ENCODE results near the gene HPD. TPM values are rescaled to one million over a fixed set of nuclear protein-coding genes. Genes with fewer than 3 reads are reported as not detected.

Gene HPD
- total RNA-seq, 1 experiment from 2014 or later = 0.21 TPM

DNA sequence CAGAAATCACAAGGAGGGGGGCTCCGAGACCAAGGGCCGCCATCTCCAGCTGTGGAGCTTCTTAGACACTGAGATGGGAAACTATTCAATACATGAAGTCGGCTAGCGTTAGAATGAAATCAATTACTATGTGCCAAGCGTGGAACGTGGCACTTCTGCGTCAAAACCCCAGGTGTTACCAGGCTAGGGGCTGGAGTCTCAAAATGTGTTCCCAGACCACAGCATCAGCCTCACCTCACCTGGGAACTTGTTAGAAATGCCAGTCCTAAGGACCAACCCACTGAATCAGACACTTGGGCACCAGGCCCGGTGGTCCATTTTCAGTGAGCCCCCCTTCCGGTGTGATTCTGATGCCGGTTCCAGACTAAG is 59.9 kb downstream of the HPD start:
- H3K9me3 Mint-ChIP-seq (ENCODE audit: unreplicated experiment) = no peaks in the 10 kb centered on the region
- ChIA-PET POLR2A (interaction anchor here (1.0 to 13.9 kb wide), 9 partner anchors 9 to 725 kb away, joined by 3 to 344 read pairs (median 4); partner anchors contain the start of genes PSMD9, SETD1B and TMEM120B), CTCF (interaction anchor here (0.6 to 10.6 kb wide), 5 partner anchors 11 to 162 kb away, joined by 3 to 390 read pairs (median 8); partner anchors contain the start of gene SETD1B)
- no TSS peak for BruUV-seq (replicated peaks)
- peaks cover 44% of the 10 kb centered on the region for H3K36me3 Mint-ChIP-seq (ENCODE audit: insufficient read depth, unreplicated experiment)
- peak overlapping the region; percentile 79 for H3K27ac Mint-ChIP-seq (ENCODE audit: low read depth, unreplicated experiment)
- TF ChIP-seq, protein P1, sequence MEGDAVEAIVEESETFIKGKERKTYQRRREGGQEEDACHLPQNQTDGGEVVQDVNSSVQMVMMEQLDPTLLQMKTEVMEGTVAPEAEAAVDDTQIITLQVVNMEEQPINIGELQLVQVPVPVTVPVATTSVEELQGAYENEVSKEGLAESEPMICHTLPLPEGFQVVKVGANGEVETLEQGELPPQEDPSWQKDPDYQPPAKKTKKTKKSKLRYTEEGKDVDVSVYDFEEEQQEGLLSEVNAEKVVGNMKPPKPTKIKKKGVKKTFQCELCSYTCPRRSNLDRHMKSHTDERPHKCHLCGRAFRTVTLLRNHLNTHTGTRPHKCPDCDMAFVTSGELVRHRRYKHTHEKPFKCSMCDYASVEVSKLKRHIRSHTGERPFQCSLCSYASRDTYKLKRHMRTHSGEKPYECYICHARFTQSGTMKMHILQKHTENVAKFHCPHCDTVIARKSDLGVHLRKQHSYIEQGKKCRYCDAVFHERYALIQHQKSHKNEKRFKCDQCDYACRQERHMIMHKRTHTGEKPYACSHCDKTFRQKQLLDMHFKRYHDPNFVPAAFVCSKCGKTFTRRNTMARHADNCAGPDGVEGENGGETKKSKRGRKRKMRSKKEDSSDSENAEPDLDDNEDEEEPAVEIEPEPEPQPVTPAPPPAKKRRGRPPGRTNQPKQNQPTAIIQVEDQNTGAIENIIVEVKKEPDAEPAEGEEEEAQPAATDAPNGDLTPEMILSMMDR (IDR thresholded peaks at IDR 0.05; ENCODE audit: unreplicated experiment) = no peak
- peaks cover 37% of the 10 kb centered on the region for H3K4me1 Mint-ChIP-seq (ENCODE audit: insufficient read depth, unreplicated experiment)
- intact Hi-C loops (cut with micrococcal nuclease) = loop anchor here (10.0 kb wide), 2 partner anchors 226 to 396 kb away; partner anchors contain the start of gene BCL7A
- DNase-seq (ENCODE audit: unreplicated experiment) = no peak
- H3K4me3 Mint-ChIP-seq (ENCODE audit: unreplicated experiment) = peak overlapping the region; percentile 78
- no peaks in the 10 kb centered on the region for H3K27me3 Mint-ChIP-seq (ENCODE audit: insufficient read depth, unreplicated experiment)

DNA sequence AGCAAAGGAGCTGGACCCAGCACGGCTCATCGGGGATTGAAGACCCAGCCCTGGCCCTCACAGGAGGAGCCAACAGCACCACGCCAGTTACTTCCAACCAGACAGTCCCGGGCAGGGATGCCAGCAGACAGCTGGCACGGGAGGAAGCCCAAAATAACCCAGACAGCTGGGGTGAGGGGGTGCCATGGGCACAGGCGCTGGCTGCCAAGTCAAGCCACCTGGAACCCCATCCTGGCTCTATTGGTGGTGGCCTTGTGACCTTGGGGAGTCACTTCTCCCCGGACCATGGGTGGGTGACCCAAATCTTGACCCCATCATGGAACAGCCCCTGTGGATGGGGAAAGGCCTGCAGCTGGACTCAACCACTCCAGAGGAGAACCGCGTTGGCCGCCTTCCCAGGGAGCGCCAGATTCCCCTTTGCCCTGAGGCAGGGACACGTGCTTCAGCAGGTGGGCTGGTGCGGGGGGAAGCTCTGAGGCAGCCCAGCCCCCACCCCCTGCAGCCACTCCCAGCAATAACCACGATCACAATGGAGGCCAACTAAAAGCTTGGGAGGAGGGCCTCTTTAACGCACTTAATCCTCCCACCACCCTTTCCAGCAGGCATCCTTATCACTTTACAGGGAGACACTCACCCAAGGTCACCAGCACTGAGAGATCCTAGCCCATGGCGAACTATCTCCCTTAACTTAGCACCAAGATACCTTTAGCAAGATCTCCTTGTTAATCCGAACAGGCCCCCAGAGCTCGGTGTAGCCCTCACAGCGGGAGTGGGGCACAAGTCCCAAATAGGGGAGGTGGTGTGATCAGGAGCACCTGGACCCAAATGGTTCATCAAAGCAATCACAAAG is 60.5 kb downstream of the HPD start:
- ChIA-PET POLR2A (interaction anchor here (0.5 to 13.9 kb wide), 11 partner anchors 10 to 726 kb away, joined by 3 to 344 read pairs (median 4); partner anchors contain the start of genes PSMD9, SETD1B and TMEM120B), CTCF (interaction anchor here (0.6 to 10.6 kb wide), 8 partner anchors 11 to 234 kb away, joined by 3 to 390 read pairs (median 32); partner anchors contain the start of genes SETD1B and TMEM120B)
- peaks cover 37% of the 10 kb centered on the region for H3K4me1 Mint-ChIP-seq (ENCODE audit: insufficient read depth, unreplicated experiment)
- H3K36me3 Mint-ChIP-seq (ENCODE audit: insufficient read depth, unreplicated experiment) = peaks cover 44% of the 10 kb centered on the region
- H3K27me3 Mint-ChIP-seq (ENCODE audit: insufficient read depth, unreplicated experiment) = no peaks in the 10 kb centered on the region
- no peaks in the 10 kb centered on the region for H3K9me3 Mint-ChIP-seq (ENCODE audit: unreplicated experiment)
- peak overlapping the region; percentile 78 for H3K4me3 Mint-ChIP-seq (ENCODE audit: unreplicated experiment)
- TF ChIP-seq, protein P1 (IDR thresholded peaks at IDR 0.05; ENCODE audit: unreplicated experiment) = no peak
- peak; percentile 77 for DNase-seq (ENCODE audit: unreplicated experiment)
- intact Hi-C loops (cut with micrococcal nuclease) = loop anchor here (10.0 kb wide), 2 partner anchors 227 to 397 kb away; partner anchors contain the start of gene BCL7A
- peak overlapping the region; percentile 81 for H3K27ac Mint-ChIP-seq (ENCODE audit: low read depth, unreplicated experiment)
- BruUV-seq (replicated peaks) = no TSS peak

DNA sequence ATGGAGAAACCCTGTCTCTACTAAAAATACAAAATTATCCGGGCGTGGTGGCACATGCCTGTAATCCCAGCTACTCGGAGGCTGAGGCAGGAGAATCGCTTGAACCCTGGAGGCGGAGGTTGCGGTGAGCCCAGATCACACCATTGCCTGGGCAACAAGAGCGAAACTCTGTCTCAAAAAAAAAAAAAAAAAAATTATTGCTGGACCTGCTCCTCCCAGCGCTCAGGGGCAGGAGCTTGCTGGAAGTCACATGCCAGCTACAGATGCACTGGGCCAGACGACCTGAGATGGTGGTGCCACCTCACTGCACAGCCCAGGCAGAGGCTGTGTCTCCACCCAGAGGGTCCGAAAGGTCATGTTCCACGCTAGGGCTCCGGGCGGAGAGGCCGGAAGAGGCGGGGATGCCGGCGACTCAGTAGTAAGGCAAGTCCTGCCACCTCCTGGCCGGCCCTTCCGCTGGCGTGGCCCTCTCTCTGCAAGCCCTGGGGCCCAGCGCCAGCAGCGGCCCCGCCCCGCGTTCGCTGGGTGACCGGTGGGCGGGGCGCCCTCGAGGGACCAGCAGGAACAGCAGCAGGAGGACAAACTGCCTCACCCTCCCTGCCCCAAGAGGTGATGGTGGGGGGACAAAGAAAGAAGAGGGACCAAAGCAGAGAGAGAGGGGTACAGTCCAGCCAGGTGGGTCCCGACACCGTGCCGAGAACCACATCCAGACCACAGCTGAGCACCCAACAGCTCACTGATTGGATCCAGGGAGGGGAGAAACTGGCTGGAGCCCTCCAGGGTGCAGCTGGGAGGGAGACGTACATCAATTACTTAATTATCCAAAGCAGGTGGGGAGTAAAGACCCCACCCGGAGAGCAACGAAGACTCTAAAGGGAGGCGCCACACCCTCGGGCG is 61.6 kb downstream of the HPD start:
- no TSS peak for BruUV-seq (replicated peaks)
- peak overlapping the region; percentile 81 for H3K27ac Mint-ChIP-seq (ENCODE audit: low read depth, unreplicated experiment)
- no peaks in the 10 kb centered on the region for H3K9me3 Mint-ChIP-seq (ENCODE audit: unreplicated experiment)
- intact Hi-C loops (cut with micrococcal nuclease) = loop anchor here (10.0 kb wide), 2 partner anchors 228 to 398 kb away; partner anchors contain the start of gene BCL7A
- H3K36me3 Mint-ChIP-seq (ENCODE audit: insufficient read depth, unreplicated experiment) = peaks cover 39% of the 10 kb centered on the region
- TF ChIP-seq, protein P1 (IDR thresholded peaks at IDR 0.05; ENCODE audit: unreplicated experiment) = no peak
- ChIA-PET CTCF (interaction anchor here (0.6 to 10.6 kb wide), 13 partner anchors 12 to 329 kb away, joined by 3 to 390 read pairs (median 42); partner anchors contain the start of genes PSMD9, SETD1B and TMEM120B), POLR2A (interaction anchor here (0.5 to 13.9 kb wide), 8 partner anchors 11 to 299 kb away, joined by 3 to 344 read pairs (median 17); partner anchors contain the start of genes PSMD9, SETD1B and TMEM120B)
- H3K27me3 Mint-ChIP-seq (ENCODE audit: insufficient read depth, unreplicated experiment) = no peaks in the 10 kb centered on the region
- H3K4me1 Mint-ChIP-seq (ENCODE audit: insufficient read depth, unreplicated experiment) = peaks cover 42% of the 10 kb centered on the region
- DNase-seq (ENCODE audit: unreplicated experiment) = peak; percentile 86
- peak overlapping the region; percentile 78 for H3K4me3 Mint-ChIP-seq (ENCODE audit: unreplicated experiment)

Measured in MCF 10A (cell line).